GM21360 (cell line): ENCODE measurements around the gene CCDC141.
A peak's percentile ranks its signal among the peaks of the same experiment; 100 is the strongest.

Experiments used
- ATAC-seq: cut with Tn5 transposase; IDR thresholded peaks from one replicate; pipeline ENCODE4 v1.9.1; 2021; ENCODE audit warnings: mild to moderate bottlenecking, moderate library complexity; ENCODE audit not compliant: unreplicated experiment

Gene CCDC141

DNA sequence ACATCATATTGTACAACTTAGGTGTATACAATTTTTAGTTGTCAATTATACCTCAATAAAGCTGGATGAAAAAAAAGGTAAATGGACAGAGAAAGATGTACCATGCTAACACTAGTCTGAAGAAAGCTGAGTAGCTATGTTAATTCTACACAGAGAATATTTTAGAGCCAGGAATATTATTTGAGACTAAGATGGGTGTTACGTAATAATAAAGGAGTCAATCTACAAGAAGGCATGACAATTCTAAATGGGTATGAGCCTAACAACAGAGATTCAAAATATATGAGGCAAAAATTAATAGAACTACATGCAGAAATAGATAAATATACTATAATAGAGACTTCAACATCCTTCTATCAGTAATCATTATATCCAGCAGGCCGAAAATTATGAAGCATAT, 69.1 kb downstream of the CCDC141 start:
- ATAC-seq = no peak

GRCh38 chr2:178978667-178979066, 71.3 kb downstream of the CCDC141 start:
- ATAC-seq = no peak

DNA sequence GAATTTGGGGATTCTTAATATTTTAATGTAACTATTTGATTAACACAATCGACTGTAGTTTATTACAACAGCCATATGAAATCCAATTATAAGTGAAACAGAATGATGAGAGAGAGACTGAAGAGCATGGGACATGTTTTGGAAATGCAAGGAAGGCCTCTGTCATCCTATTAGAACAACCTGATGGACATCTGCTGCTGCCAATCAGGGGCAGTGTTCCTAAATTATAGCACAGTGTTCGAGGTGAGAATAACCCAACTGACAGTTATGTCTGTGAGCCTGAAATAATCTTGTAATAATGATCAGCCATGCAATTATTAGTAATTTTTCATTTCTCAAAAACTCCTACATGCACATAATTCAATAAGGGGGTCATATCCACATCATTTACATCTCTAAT, 73.6 kb downstream of the CCDC141 start:
- no peak for ATAC-seq

DNA sequence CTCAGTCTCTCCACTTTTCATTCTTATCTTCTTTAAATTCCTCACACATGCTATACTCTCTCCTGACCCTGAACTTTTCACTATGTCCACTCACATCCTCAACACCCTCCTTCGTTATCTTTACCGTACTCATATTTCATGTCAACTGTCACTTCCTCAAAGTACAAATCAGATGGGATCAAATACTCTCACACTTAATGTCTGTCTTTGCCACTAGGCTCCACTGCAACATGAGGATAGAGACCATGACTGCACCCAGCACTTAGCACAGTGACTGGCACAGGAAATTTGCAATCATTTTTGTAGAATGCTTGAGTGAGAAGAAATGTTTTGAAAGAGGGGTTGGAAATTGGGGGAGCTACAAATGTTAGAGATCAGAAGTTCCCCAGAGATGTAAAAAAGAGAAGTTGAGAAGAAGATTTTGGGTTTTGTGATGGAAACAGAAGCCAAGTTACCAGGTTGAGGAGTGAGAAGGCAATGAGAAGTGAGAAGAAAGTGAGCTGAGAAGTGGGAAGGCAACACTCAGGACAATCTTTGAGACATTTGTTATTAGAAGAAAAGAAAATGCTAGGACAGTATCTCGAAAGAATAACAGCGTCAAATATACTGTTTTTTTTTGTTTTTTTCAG, 87.0 kb downstream of the CCDC141 start:
- ATAC-seq = no peak

GRCh38 chr2:178962152-178962551, 87.8 kb downstream of the CCDC141 start:
- no peak for ATAC-seq

GRCh38 chr2:178954049-178954448, 95.9 kb downstream of the CCDC141 start:
- no peak for ATAC-seq

DNA sequence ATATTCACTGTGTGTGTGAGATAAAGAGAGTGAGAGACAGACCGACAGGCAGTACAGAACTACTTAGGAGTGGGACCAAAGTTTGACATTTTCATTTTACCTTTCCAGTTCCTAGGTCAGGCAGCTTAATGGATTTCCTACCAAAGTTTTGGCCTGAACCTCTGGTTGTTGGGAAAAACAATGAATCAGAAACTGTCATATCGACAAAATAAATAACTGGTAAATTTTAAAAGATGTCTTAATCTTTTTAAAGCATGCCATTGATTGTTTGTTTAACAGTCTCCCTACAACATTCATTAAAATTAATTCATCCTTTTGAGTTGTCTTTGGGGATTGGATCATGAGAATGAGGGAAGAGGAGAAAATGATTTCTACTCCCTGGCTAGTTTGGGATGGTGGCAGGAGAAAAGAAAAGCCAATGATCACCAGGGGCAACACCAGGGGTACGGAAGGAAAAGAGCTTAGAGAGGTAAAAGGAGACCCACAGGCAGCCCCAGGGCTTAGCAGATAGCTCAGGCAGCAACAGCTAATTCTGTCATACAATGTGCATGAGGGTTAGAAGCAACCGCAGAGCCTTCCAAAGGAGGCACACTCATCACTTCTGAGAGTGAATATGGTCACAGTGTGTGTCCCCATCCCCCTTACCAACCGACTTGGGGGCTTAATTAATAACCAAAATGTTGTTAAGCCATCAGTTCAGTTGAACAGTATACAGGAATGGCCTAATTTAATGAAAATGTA, 98.5 kb downstream of the CCDC141 start:
- no peak for ATAC-seq

- ATAC-seq = peak; percentile 95
Measured at GRCh38 chr2:178949584-178949983, 100.4 kb downstream of the CCDC141 start.

GRCh38 chr2:178949151-178949550, 100.8 kb downstream of the CCDC141 start:
- no peak for ATAC-seq

DNA sequence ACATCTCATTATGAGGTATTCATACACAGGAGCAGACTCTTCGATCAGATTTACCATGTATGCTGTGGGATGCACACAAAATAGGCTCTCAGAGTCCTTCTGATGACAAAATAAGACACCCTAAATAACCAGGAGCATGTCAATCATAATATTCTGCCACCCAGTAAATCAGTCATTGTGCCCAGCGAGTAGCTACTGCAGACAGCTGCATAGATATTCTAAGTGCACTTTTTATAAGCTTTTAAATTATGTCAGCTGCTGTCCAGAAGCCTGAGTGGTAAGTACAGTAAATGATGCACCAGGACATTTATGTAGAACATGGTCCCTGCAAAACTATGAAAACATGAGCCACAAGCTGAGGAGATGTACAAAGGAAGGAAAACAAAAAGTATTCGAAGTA, 102.9 kb downstream of the CCDC141 start:
- ATAC-seq = no peak

DNA sequence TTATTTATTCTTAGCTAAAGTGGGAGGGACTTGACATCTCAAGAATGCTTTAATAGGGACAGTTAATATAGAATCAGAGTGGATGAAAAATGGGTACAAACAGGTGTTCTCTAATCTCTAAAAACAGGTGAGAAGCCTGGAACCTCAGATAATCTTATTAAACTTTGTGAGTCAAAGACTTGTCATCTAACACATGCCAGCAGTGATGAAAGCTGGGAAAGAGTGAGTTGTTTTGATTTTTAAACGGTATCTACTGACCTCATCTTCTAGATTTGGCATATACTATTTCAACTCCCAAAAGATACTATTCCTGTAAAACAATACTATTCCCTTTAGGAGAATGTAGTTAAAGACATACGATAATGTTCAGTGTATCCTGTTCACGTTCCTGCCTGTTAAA, 103.4 kb downstream of the CCDC141 start:
- ATAC-seq = no peak

DNA sequence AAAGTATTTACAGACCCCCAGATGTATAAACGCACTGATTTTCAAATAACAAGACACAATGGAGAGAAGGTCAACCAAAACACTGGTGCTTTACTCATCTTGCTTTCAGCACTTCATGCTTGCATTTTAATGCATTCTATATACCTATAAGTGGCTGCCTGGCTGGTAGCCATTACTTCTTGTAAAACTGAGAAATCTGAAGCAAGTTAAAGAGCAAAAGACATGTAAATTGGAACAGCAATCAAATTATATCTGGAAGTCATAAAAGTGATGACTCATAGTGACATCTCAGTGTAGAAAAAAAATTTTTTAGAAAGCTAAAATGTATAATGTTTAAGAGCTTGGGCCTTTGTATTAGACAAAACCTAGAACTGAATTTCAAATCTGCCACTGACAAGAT, 106.2 kb downstream of the CCDC141 start:
- no peak for ATAC-seq

DNA sequence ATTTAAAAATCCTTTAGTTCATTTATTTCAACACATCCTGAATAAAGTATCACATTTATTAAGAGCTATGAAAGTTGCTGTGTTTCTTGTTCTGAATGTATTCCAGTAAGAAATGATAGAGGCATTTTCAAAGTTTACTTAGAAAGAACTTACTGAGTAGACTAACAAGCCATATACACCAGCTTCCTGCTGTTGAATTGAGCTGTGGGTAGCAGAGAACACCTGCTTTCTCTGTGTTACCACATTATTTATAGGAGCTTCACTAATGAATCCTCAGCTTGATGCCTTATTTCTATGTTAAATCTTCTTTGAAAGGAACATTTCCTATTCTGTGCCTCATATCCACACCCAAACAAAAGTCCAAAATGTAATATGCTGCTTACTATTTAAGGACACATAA, 115.4 kb downstream of the CCDC141 start:
- ATAC-seq = no peak

DNA sequence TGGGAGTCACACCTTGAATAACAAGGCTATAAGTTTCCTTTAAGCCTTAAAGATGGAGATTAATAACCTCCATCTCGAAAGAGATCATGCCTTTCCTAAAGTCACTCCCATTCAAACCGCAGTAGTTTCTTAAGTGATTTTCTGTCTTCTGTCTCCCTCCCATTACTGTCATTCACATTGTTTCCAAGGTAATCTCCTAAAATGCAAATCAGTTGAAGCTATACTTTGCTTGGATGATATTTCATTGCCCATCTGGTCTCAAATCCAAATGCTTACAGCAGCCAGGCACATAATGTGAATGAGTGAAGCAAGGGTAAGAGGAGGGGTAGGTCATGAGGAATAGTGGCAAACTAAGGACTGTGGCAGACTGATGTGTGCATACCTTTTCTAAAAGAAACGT, 116.4 kb downstream of the CCDC141 start:
- no peak for ATAC-seq

DNA sequence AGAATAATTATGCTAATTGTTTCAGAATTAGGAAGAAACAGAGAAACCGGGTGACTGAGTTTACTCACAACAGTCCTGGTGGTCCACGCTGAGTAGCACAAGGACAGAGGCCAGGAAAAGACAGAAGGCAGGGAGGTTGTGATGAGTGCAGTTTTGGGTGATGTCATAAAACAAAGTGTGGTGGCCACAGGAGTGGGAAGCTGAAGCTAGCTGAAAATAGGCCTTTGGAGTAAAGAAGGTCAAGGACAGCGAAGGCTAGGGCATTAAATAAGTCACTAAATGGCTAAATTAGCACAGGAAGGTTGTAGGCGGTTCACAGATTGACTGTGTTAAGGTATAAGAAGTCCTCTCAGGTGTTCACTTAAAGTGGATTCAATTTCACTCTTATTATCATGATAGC, 121.9 kb downstream of the CCDC141 start:
- ATAC-seq = peak; percentile 81

GRCh38 chr2:178927173-178927572, 122.8 kb downstream of the CCDC141 start:
- no peak for ATAC-seq

- no peak for ATAC-seq
Measured at GRCh38 chr2:178924817-178925216, 125.1 kb downstream of the CCDC141 start.

DNA sequence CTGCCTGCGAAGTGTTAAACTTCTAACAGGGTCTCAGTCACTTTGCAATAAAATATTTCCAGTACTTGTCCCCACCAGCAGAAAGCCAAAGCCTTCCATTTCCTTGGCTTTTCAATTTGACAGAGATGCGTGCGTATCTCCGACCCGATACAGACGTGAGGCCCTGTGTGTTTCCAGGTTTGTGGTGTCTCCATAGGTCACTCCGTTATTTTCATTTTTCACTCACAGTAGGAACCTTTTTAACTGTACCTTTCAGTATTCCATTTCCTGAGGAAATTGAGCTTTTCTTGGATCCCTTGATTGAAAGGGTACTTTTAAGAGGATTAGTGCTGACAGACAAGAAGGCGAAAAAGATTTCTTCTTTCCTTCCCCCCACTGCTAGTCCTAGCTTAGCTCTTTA, 126.4 kb downstream of the CCDC141 start:
- ATAC-seq = no peak

DNA sequence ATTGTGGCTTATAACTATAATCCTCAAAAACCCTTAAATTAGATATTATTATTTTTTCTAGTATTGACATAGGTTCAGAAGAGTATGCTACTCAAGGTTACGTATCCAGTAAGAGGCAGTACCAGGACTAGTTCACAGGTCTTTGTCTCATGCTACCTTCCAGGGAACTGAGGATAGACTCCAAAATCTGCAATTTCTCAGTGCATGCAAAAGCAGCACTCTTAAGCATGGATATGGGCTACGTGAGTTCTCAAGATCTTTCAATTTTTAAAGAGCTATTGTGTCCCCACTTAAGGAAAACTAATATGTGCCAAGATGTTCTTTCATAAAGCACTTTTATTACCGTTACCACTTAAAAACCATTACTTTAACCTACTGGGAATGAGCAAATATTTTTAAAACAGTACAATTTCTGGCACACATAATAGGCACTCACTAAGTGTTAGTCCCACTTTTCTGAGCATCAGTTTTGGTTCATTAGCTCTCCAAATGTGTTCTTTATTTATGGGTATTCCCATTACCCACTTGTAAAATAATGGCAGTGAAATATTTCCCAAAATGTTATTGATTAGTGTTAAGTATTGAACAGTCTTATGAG, 128.9 kb downstream of the CCDC141 start:
- ATAC-seq = no peak

DNA sequence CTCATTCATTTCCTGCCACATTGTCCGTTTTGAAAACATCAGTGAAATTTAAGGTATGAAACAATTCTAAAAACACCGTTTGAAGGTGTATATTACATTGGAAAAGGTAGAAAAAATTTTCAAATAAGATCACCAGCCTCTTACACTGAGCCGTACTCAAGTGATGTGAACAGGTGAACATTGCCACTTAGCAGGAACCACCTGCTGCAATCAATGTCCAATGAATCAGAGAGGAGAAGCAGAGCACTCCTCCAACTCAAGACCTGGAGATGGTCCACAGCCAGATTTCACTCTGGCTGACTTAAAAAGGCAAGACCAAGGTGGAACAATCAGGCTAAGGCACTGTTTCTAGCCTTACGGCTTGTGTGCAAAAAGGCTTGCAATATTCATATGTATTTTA, 132.4 kb downstream of the CCDC141 start:
- no peak for ATAC-seq

- no peak for ATAC-seq
Measured at GRCh38 chr2:178915423-178916173, 134.3 kb downstream of the CCDC141 start.
